ENCODE data around the gene CFAP46. TPM values are rescaled to one million over a fixed set of nuclear protein-coding genes. Genes with fewer than 3 reads are reported as not detected.

CFAP46 gene
- total and polyA plus RNA-seq, 2 of the 4 experiments (the other 2 are of a cell fraction) = 1.3 to 1.8 TPM

DNA sequence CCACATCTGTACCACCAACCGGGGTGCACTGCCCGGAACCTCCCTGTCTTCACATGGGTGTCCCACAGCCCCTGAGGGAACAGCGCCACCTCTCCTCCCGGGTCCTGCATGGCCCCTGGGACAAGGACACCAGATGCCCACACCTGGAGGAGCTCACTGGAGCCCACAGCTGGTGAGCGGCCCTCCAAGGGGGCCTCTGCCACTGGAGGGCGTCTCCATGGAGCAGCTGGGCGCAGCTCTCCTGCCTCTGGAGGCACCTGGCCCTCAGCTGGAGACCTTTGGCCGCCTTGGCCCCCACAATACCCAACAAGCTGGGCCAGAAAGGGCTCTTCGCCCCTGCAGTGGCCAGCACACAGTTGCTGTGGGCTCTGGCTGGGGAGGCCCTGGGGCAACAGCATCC, 149.2 kb downstream of the CFAP46 start:
- no peaks in the 10 kb centered on the region for H3K36me3 ChIP-seq (ENCODE audit: control insufficient read depth, insufficient read depth, low read length)
- H3K56ac ChIP-seq (ENCODE audit: extremely low read depth, insufficient read depth, low read length) = no peak overlapping the region
- H2BK5ac ChIP-seq (ENCODE audit: low read depth, low read length, poor library complexity, severe bottlenecking) = no peak overlapping the region
- no peak overlapping the region for H3K27ac ChIP-seq (ENCODE audit: insufficient read depth, low read length)
- H3K27me3 ChIP-seq (ENCODE audit: control insufficient read depth, insufficient read depth, low read length) = peaks cover 42% of the 10 kb centered on the region
- H3K4me1 ChIP-seq (ENCODE audit: control insufficient read depth, insufficient read depth, low read length) = no peaks in the 10 kb centered on the region
- H4K8ac ChIP-seq (ENCODE audit: low read depth in 2 of 2, low read length in 2 of 2) = no peak overlapping the region
- CTCF ChIA-PET = no interaction called here
- no peak overlapping the region for H3K4me2 ChIP-seq (ENCODE audit: low read depth, low read length)
- in situ Hi-C loops (cut with MboI; ENCODE audit: low sequenced_read_pairs) = no loop called here
- POLR2A ChIA-PET (ENCODE audit: unreplicated experiment) = no interaction called here
- no peak overlapping the region for H4K5ac ChIP-seq (ENCODE audit: low read depth, low read length)
- H3K14ac ChIP-seq (replicated peaks; ENCODE audit: low read depth, low read length) = no peak overlapping the region
- H3K18ac ChIP-seq (ENCODE audit: low read depth, low read length) = no peak overlapping the region
- intact Hi-C loops (cut with micrococcal nuclease) = no loop called here
- H2BK120ac ChIP-seq (ENCODE audit: low read depth, low read length) = no peak overlapping the region
- H3K4me3 ChIP-seq (ENCODE audit: insufficient read depth, low read depth, low read length) = no peak overlapping the region
- no peaks in the 10 kb centered on the region for H3K79me1 ChIP-seq (ENCODE audit: low read depth in 1 of 2, low read length in 2 of 2)
- dilution Hi-C loops (cut with HindIII; ENCODE audit: low sequenced_read_pairs, unreplicated experiment) = no loop called here
- H4K20me1 ChIP-seq (ENCODE audit: insufficient read depth, low read length) = no peaks in the 10 kb centered on the region
- no peak overlapping the region for H3K9ac ChIP-seq (ENCODE audit: low read depth, low read length)
- no peak overlapping the region for H2AFZ ChIP-seq (replicated peaks; ENCODE audit: low read length, poor library complexity)
- no peak overlapping the region for H2BK20ac ChIP-seq (ENCODE audit: low read depth, low read length)
- TF ChIP-seq, protein P1, sequence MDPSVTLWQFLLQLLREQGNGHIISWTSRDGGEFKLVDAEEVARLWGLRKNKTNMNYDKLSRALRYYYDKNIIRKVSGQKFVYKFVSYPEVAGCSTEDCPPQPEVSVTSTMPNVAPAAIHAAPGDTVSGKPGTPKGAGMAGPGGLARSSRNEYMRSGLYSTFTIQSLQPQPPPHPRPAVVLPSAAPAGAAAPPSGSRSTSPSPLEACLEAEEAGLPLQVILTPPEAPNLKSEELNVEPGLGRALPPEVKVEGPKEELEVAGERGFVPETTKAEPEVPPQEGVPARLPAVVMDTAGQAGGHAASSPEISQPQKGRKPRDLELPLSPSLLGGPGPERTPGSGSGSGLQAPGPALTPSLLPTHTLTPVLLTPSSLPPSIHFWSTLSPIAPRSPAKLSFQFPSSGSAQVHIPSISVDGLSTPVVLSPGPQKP (IDR thresholded peaks at IDR 0.05; ENCODE audit: borderline replicate concordance, low read depth, low read length) = no peak
- TF ChIP-seq MAFK (IDR thresholded peaks at IDR 0.05; ENCODE audit: low read depth, low read length) (no peak), POLR2A (IDR thresholded peaks at IDR 0.05; ENCODE audit: low read depth, low read length) (no peak), USF2 (IDR thresholded peaks at IDR 0.05; ENCODE audit: low read depth, low read length) (no peak), MXI1 (IDR thresholded peaks at IDR 0.05; ENCODE audit: borderline replicate concordance, low read depth, low read length) (no peak), RAD21 (IDR thresholded peaks at IDR 0.05; ENCODE audit: low read length) (no peak), NFE2L2 (IDR thresholded peaks at IDR 0.05; ENCODE audit: low read depth, low read length) (no peak), BHLHE40 (IDR thresholded peaks at IDR 0.05; ENCODE audit: low read depth, low read length) (no peak), SMC3 (IDR thresholded peaks at IDR 0.05; ENCODE audit: low read depth, low read length) (no peak), CTCF (conservative IDR thresholded peaks at IDR 0.05; ENCODE audit: low read depth, low read length) (no peak), CHD1 (IDR thresholded peaks at IDR 0.05; ENCODE audit: low read depth, low read length) (no peak), RFX5 (IDR thresholded peaks at IDR 0.05; ENCODE audit: low read depth, low read length) (no peak), FOS (IDR thresholded peaks at IDR 0.05; ENCODE audit: low read depth, low read length) (no peak), MAZ (IDR thresholded peaks at IDR 0.05; ENCODE audit: borderline replicate concordance, low read depth, low read length) (no peak), CEBPB (IDR thresholded peaks at IDR 0.05; ENCODE audit: low read depth, low read length) (no peak)
- H4K91ac ChIP-seq (ENCODE audit: insufficient read depth, low read depth, low read length) = no peak overlapping the region
- no peak overlapping the region for H3K23ac ChIP-seq (ENCODE audit: low read depth, low read length)
- no peak for DNase-seq
- no peak overlapping the region for H3K4ac ChIP-seq (ENCODE audit: low read depth, low read length)
- WGBS, 2 experiments (ENCODE audit: extremely low coverage in 2 of 2, insufficient read length in 1 of 2) = 97% methylated on average over 5 of the region's 9 CpGs; no CpG with 5 or more reads in 1 of the 2 experiments
- no peaks in the 10 kb centered on the region for H3K9me1 ChIP-seq (ENCODE audit: insufficient read depth, low read length)
- H3K9me3 ChIP-seq (ENCODE audit: control insufficient read depth, insufficient read depth, low read length) = no peaks in the 10 kb centered on the region
- no TSS peak for BruUV-seq (replicated peaks)
- no peak overlapping the region for H2BK15ac ChIP-seq (ENCODE audit: low read depth, low read length)
- no peak overlapping the region for H2AK5ac ChIP-seq (ENCODE audit: low read depth, low read length)
- no peak for ATAC-seq (ENCODE audit: low read depth)
- no peak overlapping the region for H2AK9ac ChIP-seq (replicated peaks; ENCODE audit: low read depth, low read length, poor library complexity)
